SU-DHL-6 (cell line): ENCODE data around the gene TCTN2.

Source experiments
- H2AFZ ChIP-seq: fragments of 200-600 bp; sonication (generic); 2 replicates; pipeline ENCODE4 v1.6.1; 2014; ENCODE audit warnings: low read depth, mild to moderate bottlenecking, moderate library complexity, mixed read lengths, antibody characterized with exemption, low read length; ENCODE audit not compliant: severe bottlenecking
- H3F3A ChIP-seq: fragments of 200-600 bp; shearing (Covaris generic); 2 replicates; pipeline ENCODE4 v1.6.0; 2016; ENCODE audit warnings: antibody characterized with exemption, mild to moderate bottlenecking; ENCODE audit not compliant: insufficient read depth
- H3K27ac ChIP-seq: fragments of 200-600 bp; sonication (generic); 2 replicates; pipeline ENCODE4 v1.5.1; 2016; ENCODE audit warnings: low read depth, mild to moderate bottlenecking, low read length, moderate library complexity, mixed read lengths
- H3K27me3 ChIP-seq: fragments of 200-600 bp; sonication (generic), shearing (Covaris generic); 2 replicates; pipeline ENCODE4 v1.6.0; 2014; ENCODE audit warnings: mild to moderate bottlenecking, low read length
- H3K36me3 ChIP-seq: fragments of 200-600 bp; sonication (generic); 2 replicates; pipeline ENCODE4 v1.6.1; 2014; ENCODE audit warnings: mild to moderate bottlenecking, low read length, mixed read lengths
- H3K4me2 ChIP-seq: fragments of 300-600, 200-600 bp; shearing (Covaris generic), sonication (generic); 2 replicates; pipeline ENCODE4 v1.6.0; 2014; ENCODE audit warnings: low read length, low read depth, mild to moderate bottlenecking; ENCODE audit not compliant: poor library complexity, severe bottlenecking
- H3K4me3 ChIP-seq: fragments of 200-600 bp; sonication (generic); 2 replicates; pipeline ENCODE4 v1.5.1; 2014; ENCODE audit warnings: antibody characterized with exemption, low read length, mild to moderate bottlenecking, mixed read lengths; ENCODE audit not compliant: insufficient read depth, poor library complexity, severe bottlenecking
- H3K79me2 ChIP-seq: fragments of 200-600 bp; sonication (generic); 2 replicates; pipeline ENCODE4 v1.6.1; 2014; ENCODE audit warnings: mild to moderate bottlenecking, low read length, moderate library complexity; ENCODE audit not compliant: insufficient read depth
- H3K9ac ChIP-seq: fragments of 200-600 bp; sonication (generic); 2 replicates; pipeline ENCODE4 v1.7.0; 2014; ENCODE audit warnings: mild to moderate bottlenecking, low read length
- H3K9me2 ChIP-seq: fragments of 200-600 bp; sonication (generic); replicated peaks from 2 replicates; pipeline ENCODE4 v1.6.1; 2014; ENCODE audit warnings: low read length; ENCODE audit not compliant: insufficient read depth
- H3K9me3 ChIP-seq: fragments of 200-600 bp; sonication (generic); 2 replicates; pipeline ENCODE4 v1.6.1; 2014; ENCODE audit warnings: low read length, mixed read lengths; ENCODE audit not compliant: insufficient read depth
- H4K20me1 ChIP-seq: fragments of 200-600 bp; sonication (generic); 2 replicates; pipeline ENCODE4 v1.6.1; 2014; ENCODE audit warnings: low read depth, mild to moderate bottlenecking, antibody characterized with exemption, low read length, moderate library complexity, mixed read lengths
- EZH2phosphoT487 ChIP-seq: fragments of 200-600 bp; sonication (generic), shearing (Covaris generic); conservative IDR thresholded peaks from 2 replicates; pipeline ENCODE4 v1.6.1; 2018; ENCODE audit warnings: mild to moderate bottlenecking, antibody characterized with exemption, low read length, moderate library complexity, mixed read lengths
- TF ChIP-seq, protein P1 (sequence below): fragments of 200-600 bp; sonication (generic); IDR thresholded peaks from one replicate; pipeline ENCODE4 v1.5.1; 2017; ENCODE audit warnings: antibody characterized with exemption, mild to moderate bottlenecking, low read length, moderate library complexity; ENCODE audit not compliant: insufficient read depth, poor library complexity, severe bottlenecking

TCTN2 gene

DNA sequence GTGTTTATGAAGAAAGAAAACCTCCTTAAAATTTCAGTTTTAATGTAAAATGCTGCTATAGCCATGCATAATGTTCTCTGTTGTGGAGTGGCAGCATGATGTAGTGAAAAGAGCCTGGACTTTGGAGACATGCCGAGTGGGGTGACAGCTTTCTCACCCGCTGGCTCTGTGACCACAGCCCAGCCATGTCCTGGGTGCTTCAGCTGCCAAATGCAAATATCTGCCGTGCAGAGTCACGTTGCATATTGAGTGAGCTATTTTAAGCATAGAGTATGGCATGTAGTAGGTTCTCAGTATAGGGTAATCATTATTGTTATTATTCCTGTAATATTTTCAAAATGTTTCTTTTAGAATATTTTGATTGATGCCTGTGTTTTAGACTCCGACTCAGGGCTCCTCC, 15.5 kb upstream of the TCTN2 start:
- no peaks in the 10 kb centered on the region for H3K9me3 ChIP-seq
- TF ChIP-seq, protein P1, sequence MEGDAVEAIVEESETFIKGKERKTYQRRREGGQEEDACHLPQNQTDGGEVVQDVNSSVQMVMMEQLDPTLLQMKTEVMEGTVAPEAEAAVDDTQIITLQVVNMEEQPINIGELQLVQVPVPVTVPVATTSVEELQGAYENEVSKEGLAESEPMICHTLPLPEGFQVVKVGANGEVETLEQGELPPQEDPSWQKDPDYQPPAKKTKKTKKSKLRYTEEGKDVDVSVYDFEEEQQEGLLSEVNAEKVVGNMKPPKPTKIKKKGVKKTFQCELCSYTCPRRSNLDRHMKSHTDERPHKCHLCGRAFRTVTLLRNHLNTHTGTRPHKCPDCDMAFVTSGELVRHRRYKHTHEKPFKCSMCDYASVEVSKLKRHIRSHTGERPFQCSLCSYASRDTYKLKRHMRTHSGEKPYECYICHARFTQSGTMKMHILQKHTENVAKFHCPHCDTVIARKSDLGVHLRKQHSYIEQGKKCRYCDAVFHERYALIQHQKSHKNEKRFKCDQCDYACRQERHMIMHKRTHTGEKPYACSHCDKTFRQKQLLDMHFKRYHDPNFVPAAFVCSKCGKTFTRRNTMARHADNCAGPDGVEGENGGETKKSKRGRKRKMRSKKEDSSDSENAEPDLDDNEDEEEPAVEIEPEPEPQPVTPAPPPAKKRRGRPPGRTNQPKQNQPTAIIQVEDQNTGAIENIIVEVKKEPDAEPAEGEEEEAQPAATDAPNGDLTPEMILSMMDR: no peak
- no peak for TF ChIP-seq EZH2phosphoT487
- H3K4me3 ChIP-seq: no peak overlapping the region
- no peak overlapping the region for H3K9ac ChIP-seq
- H3K79me2 ChIP-seq: no peaks in the 10 kb centered on the region
- H3F3A ChIP-seq: no peaks in the 10 kb centered on the region
- no peak overlapping the region for H3K4me2 ChIP-seq
- no peaks in the 10 kb centered on the region for H3K27me3 ChIP-seq
- H2AFZ ChIP-seq: no peak overlapping the region
- no peak overlapping the region for H3K27ac ChIP-seq
- peaks cover 7% of the 10 kb centered on the region; the same call in 1 of the 2 replicates for H3K36me3 ChIP-seq
- H3K9me2 ChIP-seq: no peaks in the 10 kb centered on the region
- H4K20me1 ChIP-seq: no peaks in the 10 kb centered on the region

DNA sequence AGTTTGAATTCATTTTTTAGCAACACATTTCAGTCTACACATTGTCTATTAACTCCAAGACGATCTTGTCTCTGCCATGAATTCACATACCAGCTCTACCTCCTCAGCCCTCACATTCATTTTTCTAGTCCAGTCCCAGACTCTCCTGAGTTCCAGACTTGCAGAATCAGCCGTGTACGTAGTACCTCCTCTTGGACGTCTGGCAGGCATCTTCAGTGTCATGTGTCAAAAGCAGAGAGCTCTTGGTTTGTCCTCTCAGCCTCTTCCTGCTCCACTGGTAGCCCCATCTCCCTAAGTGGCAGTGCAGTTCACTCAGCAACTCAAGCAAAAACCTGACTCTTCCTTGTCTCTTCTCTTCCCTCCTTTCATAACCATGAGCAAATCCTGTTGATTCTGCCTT, 14.5 kb upstream of the TCTN2 start:
- H3K36me3 ChIP-seq: peaks cover 7% of the 10 kb centered on the region; the same call in 1 of the 2 replicates
- no peak for TF ChIP-seq EZH2phosphoT487
- TF ChIP-seq, protein P1: no peak
- no peak overlapping the region for H3K4me2 ChIP-seq

DNA sequence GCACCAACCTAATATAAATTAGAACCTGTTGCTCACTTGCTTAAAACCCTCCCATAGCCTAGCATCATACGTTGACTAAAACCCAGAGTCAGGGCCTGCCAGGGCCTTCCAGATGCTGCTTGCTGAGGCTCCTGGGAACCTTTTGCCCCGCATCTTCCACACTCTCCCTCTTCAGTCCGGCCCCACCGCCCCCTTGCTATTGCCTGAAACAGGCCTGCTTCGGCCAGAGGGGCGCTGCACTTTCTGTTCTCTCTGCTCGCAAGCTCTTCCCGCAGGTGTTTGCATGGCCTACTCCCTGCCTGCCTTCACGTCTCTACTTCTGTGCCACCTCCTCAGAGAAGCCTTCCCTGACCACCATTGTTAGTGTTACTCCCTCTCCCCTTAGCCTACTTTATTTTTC, 13.7 kb upstream of the TCTN2 start:
- Histone ChIP-seq H3K9ac (no peak overlapping the region), H3K79me2 (no peaks in the 10 kb centered on the region), H3K4me3 (no peak overlapping the region), H2AFZ (no peak overlapping the region), H3F3A (no peaks in the 10 kb centered on the region), H3K9me2 (no peaks in the 10 kb centered on the region), H3K36me3 (peaks cover 3% of the 10 kb centered on the region; the same call in 1 of the 2 replicates), H4K20me1 (no peaks in the 10 kb centered on the region), H3K4me2 (no peak overlapping the region), H3K9me3 (no peaks in the 10 kb centered on the region), H3K27ac (no peak overlapping the region), H3K27me3 (no peaks in the 10 kb centered on the region)
- no peak for TF ChIP-seq EZH2phosphoT487
- TF ChIP-seq, protein P1: no peak

More for the DNA sequence above, 14.5 kb upstream of the TCTN2 start:
- no peaks in the 10 kb centered on the region for H3K27me3 ChIP-seq
- no peak overlapping the region for H2AFZ ChIP-seq
- no peaks in the 10 kb centered on the region for H3K9me3 ChIP-seq
- no peaks in the 10 kb centered on the region for H3K9me2 ChIP-seq
- no peaks in the 10 kb centered on the region for H3F3A ChIP-seq
- no peak overlapping the region for H3K4me3 ChIP-seq
- no peak overlapping the region for H3K9ac ChIP-seq
- H3K27ac ChIP-seq: no peak overlapping the region
- H3K79me2 ChIP-seq: no peaks in the 10 kb centered on the region
- no peaks in the 10 kb centered on the region for H4K20me1 ChIP-seq
